ENCODE measurements around the gene SLC39A9.

Gene SLC39A9

GRCh38 chr14:69443296-69443805, 44.9 kb downstream of the SLC39A9 start (continued):
- no peak for TF ChIP-seq ZNF391 (tag by site-specific recombination; IDR thresholded peaks at IDR 0.05; ENCODE audit: borderline replicate concordance, low read depth)

GRCh38 chr14:69449216-69449615, 50.7 kb downstream of the SLC39A9 start:
- Histone ChIP-seq H3K9me3 (ENCODE audit: control insufficient read depth, insufficient read depth, low read depth, low read length) (no peaks in the 10 kb centered on the region), H3K4me3 (ENCODE audit: low read depth, low read length) (no peak overlapping the region), H3K4me1 (ENCODE audit: control insufficient read depth, insufficient read depth, low read length) (no peaks in the 10 kb centered on the region), H3K27ac (ENCODE audit: extremely low read depth, low read depth, low read length) (no peak overlapping the region), H3K36me3 (ENCODE audit: control insufficient read depth in 2 of 2, insufficient read depth in 1 of 2, low read length in 2 of 2) (peaks cover 5 to 6% of the 10 kb centered on the region in 2 experiments)
- TF ChIP-seq ZNF768 (tag by site-specific recombination; IDR thresholded peaks at IDR 0.05) (no peak), ZNF610 (tag by site-specific recombination; IDR thresholded peaks at IDR 0.05; ENCODE audit: borderline replicate concordance) (no peak), ZNF621 (tag by site-specific recombination; IDR thresholded peaks at IDR 0.05) (no peak), GFI1B (tag by site-specific recombination; IDR thresholded peaks at IDR 0.05) (no peak), INSM2 (tag by site-specific recombination; IDR thresholded peaks at IDR 0.05) (no peak), ZNF155 (tag by site-specific recombination; IDR thresholded peaks at IDR 0.05) (no peak), ZNF747 (tag by site-specific recombination; IDR thresholded peaks at IDR 0.05) (no peak), SP3 (tag by site-specific recombination; IDR thresholded peaks at IDR 0.05) (no peak), ZNF37A (tag by site-specific recombination; IDR thresholded peaks at IDR 0.05) (no peak), ZNF518A (tag by site-specific recombination; conservative IDR thresholded peaks at IDR 0.05; ENCODE audit: low read depth) (no peak), BCL6B (tag by site-specific recombination; IDR thresholded peaks at IDR 0.05) (no peak), ZNF416 (tag by site-specific recombination; IDR thresholded peaks at IDR 0.05) (no peak), ZBTB6 (tag by site-specific recombination; IDR thresholded peaks at IDR 0.05) (no peak), ZNF274 (IDR thresholded peaks at IDR 0.05; ENCODE audit: low read length) (no peak), ZNF274 (tag by site-specific recombination; IDR thresholded peaks at IDR 0.05; ENCODE audit: borderline replicate concordance) (no peak), ZNF404 (tag by site-specific recombination; IDR thresholded peaks at IDR 0.05) (no peak), ZNF777 (tag by site-specific recombination; IDR thresholded peaks at IDR 0.05; ENCODE audit: borderline replicate concordance) (no peak), ZBTB48 (tag by site-specific recombination; IDR thresholded peaks at IDR 0.05) (no peak)
- TF ChIP-seq, protein P1, sequence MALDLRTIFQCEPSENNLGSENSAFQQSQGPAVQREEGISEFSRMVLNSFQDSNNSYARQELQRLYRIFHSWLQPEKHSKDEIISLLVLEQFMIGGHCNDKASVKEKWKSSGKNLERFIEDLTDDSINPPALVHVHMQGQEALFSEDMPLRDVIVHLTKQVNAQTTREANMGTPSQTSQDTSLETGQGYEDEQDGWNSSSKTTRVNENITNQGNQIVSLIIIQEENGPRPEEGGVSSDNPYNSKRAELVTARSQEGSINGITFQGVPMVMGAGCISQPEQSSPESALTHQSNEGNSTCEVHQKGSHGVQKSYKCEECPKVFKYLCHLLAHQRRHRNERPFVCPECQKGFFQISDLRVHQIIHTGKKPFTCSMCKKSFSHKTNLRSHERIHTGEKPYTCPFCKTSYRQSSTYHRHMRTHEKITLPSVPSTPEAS (tag by site-specific recombination; IDR thresholded peaks at IDR 0.05) = no peak
- CTCF ChIA-PET = interaction anchor here (0.9 kb wide), 1 partner anchor 10 kb away, joined by 3 read pairs; no protein-coding TSS in a partner anchor
- POLR2A ChIA-PET = no interaction called here

Data from HEK293 (cell line).